ENCODE measurements around the gene BTBD2. TPM values are rescaled to one million over a fixed set of nuclear protein-coding genes. Genes with fewer than 3 reads are reported as not detected.

The BTBD2 gene
- total RNA-seq, 1 experiment from 2014 or later = 34.5 TPM

DNA sequence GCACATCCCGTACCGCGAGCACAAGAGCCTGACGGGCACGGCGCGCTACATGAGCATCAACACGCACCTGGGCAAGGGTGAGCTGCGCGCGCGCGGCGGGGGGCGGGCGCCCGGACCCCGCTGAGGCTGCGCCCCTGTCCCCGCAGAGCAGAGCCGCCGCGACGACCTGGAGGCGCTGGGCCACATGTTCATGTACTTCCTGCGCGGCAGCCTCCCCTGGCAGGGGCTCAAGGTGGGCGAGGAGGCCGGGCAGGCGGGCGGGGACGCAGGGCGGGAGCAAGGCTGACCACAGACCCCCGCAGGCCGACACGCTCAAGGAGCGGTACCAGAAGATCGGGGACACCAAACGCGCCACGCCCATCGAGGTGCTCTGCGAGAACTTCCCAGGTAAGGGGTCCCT is 36.5 kb downstream of the BTBD2 start:
- in situ Hi-C loops (cut with HindIII; ENCODE audit: low pct_unique_long_range_greater_than_20kb, low sequenced_read_pairs) = no loop called here
- no peak for DNase-seq (ENCODE audit: low read depth, low spot score)

GRCh38 chr19:1978346-1978894 is 37.1 kb downstream of the BTBD2 start:
- DNase-seq (ENCODE audit: low read depth, low spot score) = no peak
- in situ Hi-C loops (cut with HindIII; ENCODE audit: low pct_unique_long_range_greater_than_20kb, low sequenced_read_pairs) = no loop called here

DNA sequence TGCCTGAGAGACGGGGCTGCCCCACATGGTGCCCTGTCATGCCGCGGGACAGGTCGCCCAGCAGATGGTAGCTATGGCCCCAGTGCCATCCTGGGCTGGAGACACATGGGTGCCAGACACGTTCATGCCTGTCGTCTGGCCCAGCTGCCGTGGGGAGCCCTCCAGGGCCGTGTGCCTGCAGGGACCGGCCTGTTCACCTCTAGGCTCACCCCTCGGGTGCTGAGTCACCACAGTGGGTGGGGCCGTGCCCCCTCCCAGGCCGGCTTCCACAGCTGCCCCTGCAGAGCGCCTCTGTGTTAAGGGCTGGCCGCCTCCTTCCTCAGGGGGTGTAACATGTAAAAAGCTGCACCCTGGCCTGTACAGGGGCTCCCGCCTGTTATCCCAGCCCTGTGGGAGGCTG is 38.4 kb downstream of the BTBD2 start:
- in situ Hi-C loops (cut with HindIII; ENCODE audit: low pct_unique_long_range_greater_than_20kb, low sequenced_read_pairs) = no loop called here
- DNase-seq (ENCODE audit: low read depth, low spot score) = no peak

DNA sequence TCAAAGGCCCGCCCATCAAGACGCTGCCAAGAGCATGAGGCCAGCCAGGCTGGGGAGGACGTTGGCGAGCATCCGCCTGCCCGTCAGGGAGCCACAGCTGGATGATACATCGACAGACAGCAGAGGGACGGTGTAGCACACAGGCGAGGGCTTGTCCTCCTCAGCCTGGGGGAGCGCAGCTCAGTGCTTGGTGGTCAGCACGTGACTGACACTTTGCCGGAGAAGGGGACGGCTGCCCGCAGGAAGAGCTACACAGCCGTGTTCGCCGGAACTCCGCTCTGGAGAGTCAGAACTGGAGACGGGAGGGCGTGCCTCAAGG is 40.4 kb downstream of the BTBD2 start:
- DNase-seq (ENCODE audit: low read depth, low spot score) = no peak
- in situ Hi-C loops (cut with HindIII; ENCODE audit: low pct_unique_long_range_greater_than_20kb, low sequenced_read_pairs) = no loop called here

- in situ Hi-C loops (cut with HindIII; ENCODE audit: low pct_unique_long_range_greater_than_20kb, low sequenced_read_pairs) = no loop called here
- DNase-seq (ENCODE audit: low read depth, low spot score) = no peak
These were observed 40.9 kb downstream of the BTBD2 start for GRCh38 chr19:1974381-1975161.

GRCh38 chr19:1970806-1971502 is 44.6 kb downstream of the BTBD2 start:
- DNase-seq (ENCODE audit: low read depth, low spot score) = no peak
- in situ Hi-C loops (cut with HindIII; ENCODE audit: low pct_unique_long_range_greater_than_20kb, low sequenced_read_pairs) = no loop called here

DNA sequence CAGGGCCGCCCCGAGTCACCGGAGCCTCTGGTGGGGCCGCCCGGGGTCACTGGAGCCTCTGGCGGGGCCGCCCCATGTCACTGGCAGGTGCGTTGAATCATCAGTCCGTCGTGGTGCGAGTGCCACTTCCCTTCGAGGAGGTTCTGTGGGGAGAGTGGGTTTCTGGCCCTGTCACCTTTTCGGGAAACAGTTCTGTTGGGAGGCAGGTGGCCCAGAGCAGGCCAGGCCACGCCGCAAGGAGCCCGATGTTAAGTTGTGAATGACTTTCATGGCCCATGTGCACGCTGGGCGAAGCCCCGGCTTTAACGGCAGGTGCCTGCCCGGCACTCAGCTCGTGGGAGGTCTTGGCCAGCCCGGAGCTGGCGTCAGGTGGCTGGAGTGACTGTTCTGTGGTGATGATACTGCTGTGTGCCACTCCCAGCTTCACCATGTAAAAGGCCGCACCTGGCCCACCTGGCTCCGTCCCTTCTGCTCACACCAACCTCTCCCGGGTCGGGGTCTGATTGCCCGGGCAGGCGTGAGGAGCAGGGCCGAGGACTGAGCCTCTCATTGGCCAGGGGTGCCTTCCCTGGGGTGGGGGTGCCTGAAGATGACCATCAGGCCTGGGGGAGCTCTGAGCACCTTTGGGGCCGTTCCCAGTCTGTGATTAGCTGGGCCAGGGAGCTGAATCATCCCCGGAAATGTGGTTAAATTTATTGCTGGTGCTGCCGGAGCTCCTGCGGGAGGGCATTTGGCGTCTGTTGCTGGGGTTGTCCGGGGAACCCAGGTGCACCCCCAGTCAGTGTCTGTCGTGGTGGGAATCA is 45.3 kb downstream of the BTBD2 start:
- DNase-seq (ENCODE audit: low read depth, low spot score) = no peak
- in situ Hi-C loops (cut with HindIII; ENCODE audit: low pct_unique_long_range_greater_than_20kb, low sequenced_read_pairs) = no loop called here

GRCh38 chr19:1969176-1970002 is 46.1 kb downstream of the BTBD2 start:
- in situ Hi-C loops (cut with HindIII; ENCODE audit: low pct_unique_long_range_greater_than_20kb, low sequenced_read_pairs) = no loop called here
- no peak for DNase-seq (ENCODE audit: low read depth, low spot score)

DNA sequence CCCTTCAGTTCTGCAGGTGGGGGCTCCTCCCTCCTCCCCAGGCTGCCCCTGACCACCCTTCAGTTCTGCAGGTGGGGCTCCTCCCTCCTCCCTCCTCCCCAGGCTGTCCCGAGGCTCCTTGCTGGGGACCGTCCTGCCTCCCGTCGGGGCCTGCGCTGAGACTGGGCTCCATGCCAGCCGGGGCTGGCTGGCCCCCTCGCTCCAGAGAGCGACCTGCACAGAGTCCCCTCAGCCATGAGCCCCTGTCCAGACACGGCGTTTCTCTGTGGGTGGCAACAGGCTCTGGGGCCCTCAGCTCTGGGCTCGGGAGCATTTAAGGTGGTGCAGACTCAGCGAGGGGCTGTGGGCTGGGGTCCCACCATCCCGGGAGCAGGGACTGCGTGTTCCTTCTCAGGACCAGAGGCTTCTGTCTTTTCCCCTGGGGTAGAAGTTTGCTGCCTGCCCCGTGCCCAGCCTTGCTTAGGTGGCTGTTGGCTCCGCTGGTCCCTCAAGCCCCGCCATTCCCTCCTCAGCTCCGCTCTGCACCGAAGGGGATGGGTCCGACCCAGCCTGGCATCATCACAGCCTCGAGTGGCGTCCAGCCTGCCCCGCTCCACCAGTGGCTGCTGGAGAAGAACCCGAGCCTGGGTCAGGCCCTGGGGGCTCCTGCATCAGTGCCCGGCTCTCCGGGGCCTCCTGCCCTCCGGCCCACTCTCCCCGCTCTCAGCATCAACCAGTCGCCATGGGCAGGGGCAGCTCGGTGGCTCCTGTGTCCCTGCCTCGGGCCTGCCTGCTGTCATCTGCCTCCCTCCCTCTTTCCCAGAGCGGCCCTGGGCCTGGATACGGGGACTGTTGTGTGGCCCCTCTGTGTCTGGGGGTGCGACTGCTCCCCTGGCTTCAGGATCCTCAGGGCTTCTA is 47.0 kb downstream of the BTBD2 start:
- in situ Hi-C loops (cut with HindIII; ENCODE audit: low pct_unique_long_range_greater_than_20kb, low sequenced_read_pairs) = no loop called here
- DNase-seq (ENCODE audit: low read depth, low spot score) = no peak

DNA sequence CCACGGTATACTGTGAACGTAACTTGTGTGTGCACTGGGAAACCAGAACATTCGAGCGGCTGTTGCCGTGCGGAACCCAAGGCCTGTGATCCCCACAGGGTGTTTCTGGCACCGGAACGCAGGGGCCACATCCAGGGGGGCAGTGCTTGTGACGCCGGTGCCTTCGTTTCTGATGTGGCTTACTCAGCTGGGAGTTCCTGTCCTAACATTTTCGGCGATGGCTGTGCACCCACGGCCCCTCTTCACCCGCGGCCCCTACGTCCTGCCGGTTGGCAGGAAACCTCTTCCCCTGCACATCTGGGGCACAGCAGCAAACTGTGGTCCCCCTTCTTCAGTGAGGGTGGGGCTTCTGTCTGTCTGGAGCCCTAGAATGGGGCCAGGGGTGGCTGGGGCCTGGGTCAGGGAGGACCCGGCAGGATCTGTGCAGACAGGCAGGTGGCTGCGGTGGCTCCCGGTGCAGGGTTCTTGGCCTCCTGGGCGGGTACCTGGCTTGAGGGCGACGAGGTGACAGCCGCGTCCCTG is 48.4 kb downstream of the BTBD2 start:
- in situ Hi-C loops (cut with HindIII; ENCODE audit: low pct_unique_long_range_greater_than_20kb, low sequenced_read_pairs) = no loop called here

GRCh38 chr19:1962674-1963073 is 52.8 kb downstream of the BTBD2 start:
- DNase-seq (ENCODE audit: low read depth, low spot score) = no peak
- in situ Hi-C loops (cut with HindIII; ENCODE audit: low pct_unique_long_range_greater_than_20kb, low sequenced_read_pairs) = no loop called here

More for the DNA sequence above, 48.4 kb downstream of the BTBD2 start:
- no peak for DNase-seq (ENCODE audit: low read depth, low spot score)

DNA sequence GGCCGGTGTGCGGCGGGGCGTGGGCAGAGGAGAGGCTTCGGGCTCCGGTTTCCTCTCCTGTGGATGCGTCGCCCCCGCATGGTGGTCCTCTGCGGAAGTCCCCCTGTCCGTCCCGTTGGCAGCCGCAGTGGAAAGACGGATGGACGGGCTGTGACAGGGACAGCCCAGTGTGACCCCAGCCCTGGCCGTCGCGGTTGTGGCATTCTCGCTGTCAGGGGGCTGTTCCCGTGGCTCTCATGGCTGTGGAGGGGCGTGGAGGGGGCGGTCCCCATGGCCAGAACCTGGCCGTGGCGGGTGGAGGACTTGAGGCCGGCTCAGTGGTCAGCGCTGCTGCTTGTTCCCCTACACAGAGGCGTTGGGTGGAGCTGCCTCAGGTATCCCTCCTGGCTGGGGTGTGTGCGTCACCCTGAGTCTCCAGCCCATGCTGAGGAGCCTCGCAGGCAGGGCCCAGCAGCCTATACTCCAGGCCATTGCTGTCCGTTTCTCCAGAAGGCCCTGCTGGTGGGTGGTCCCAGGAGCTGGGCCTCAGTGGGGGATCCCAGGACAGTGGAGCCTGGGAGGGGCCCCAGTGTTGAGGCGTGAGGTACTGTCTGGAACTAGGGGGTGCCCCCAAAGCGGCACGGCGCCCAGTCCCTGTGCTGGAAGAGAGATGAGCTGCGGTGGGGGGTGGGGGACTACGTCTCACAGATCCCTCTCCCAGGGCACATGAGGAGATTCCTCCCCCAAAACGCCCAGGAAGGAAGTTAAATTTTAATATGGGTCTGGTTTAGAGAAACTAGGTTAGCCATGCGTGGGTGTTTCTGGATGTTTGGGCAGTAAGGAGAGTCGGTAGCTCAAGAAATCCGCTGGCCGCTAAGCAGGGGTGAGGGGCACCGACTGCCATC is 54.3 kb downstream of the BTBD2 start:
- no peak for DNase-seq (ENCODE audit: low read depth, low spot score)
- in situ Hi-C loops (cut with HindIII; ENCODE audit: low pct_unique_long_range_greater_than_20kb, low sequenced_read_pairs) = no loop called here

GRCh38 chr19:1959928-1960589 is 55.5 kb downstream of the BTBD2 start:
- no peak for DNase-seq (ENCODE audit: low read depth, low spot score)
- in situ Hi-C loops (cut with HindIII; ENCODE audit: low pct_unique_long_range_greater_than_20kb, low sequenced_read_pairs) = no loop called here

DNA sequence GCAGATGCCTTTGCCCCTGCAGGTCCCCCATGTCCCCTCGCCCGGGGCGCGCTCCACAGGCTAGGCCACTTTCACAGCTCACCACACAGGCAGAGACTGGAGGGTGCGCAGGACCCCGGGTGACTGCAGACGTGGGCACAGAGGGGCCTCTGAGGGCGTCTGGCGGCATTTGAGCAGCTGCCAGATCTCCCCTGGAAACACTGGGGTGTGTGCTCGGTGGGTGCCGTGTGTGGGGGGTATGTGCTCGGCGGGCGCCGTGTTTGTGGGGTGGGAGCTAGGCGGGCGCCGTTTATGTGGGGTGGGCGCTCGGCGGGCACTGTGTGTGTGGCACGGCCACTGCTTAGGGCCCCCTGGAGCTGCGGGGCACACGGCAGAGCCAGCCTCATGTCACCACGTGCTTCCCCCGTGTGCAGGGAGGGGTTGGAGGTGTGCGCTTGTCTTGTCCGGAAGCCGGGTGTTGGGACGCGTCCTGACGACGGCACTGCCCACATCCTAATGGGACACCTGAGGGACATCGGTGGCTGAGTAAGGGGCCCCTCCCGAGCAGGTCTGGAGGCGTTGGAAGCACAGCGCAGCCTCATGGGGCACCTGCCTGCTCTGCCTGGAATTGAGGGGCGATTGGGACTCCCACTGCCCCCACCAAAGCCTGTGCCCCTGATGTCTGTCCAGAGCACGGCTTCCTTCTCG is 57.8 kb downstream of the BTBD2 start:
- no peak for DNase-seq (ENCODE audit: low read depth, low spot score)
- in situ Hi-C loops (cut with HindIII; ENCODE audit: low pct_unique_long_range_greater_than_20kb, low sequenced_read_pairs) = no loop called here
